ENCODE data around the gene SWT1. TPM values are rescaled to one million over a fixed set of nuclear protein-coding genes. Genes with fewer than 3 reads are reported as not detected.

SWT1 gene
- total RNA-seq, 1 experiment from 2014 or later, result 2.1 TPM

GRCh38 chr1:185137896-185138545 is 18.9 kb upstream of the SWT1 start:
- BruUV-seq (replicated peaks), result no TSS peak
- intact Hi-C loops (cut with micrococcal nuclease; ENCODE audit: unreplicated experiment) (no loop called here), in situ Hi-C loops (cut with HindIII; ENCODE audit: low pct_unique_long_range_greater_than_20kb, low sequenced_read_pairs) (no loop called here)
- ChIA-PET POLR2A (no interaction called here), CTCF (interaction anchor here (0.6 kb wide), 1 partner anchor 32 kb away, joined by 3 read pairs; no protein-coding TSS in a partner anchor)
- Histone ChIP-seq H3K9me3 (ENCODE audit: control insufficient read depth, insufficient read depth, low read depth, low read length) (no peaks in the 10 kb centered on the region), H3K27ac (ENCODE audit: low read length) (no peak overlapping the region), H3K36me3 (ENCODE audit: control insufficient read depth, insufficient read depth, low read length) (peaks cover 6% of the 10 kb centered on the region), H3K4me1 (ENCODE audit: control insufficient read depth, insufficient read depth, low read length) (no peaks in the 10 kb centered on the region), H3K27me3 (ENCODE audit: control insufficient read depth, insufficient read depth, low read length) (no peaks in the 10 kb centered on the region), H3K4me3 (ENCODE audit: low read depth in 2 of 2, low read length in 2 of 2) (no peak overlapping the region)
- DNase-seq (ENCODE audit: low read depth, low spot score), result no peak
- TF ChIP-seq POLR2AphosphoS5 (IDR thresholded peaks at IDR 0.05; ENCODE audit: low read depth, low read length), result no peak
- TF ChIP-seq TCF7L2 (IDR thresholded peaks at IDR 0.05; ENCODE audit: low read depth, low read length), result no peak
- no peak for TF ChIP-seq REST (IDR thresholded peaks at IDR 0.05; ENCODE audit: insufficient read depth in 1 of 2, low read depth in 2 of 2, low read length in 1 of 2)
- no peak for TF ChIP-seq CTCF (IDR thresholded peaks at IDR 0.05)
- no peak for TF ChIP-seq SIN3A (IDR thresholded peaks at IDR 0.05; ENCODE audit: borderline replicate concordance, insufficient read depth, low read depth, low read length)
- no peak for ATAC-seq

- no peak for TF ChIP-seq POLR2AphosphoS5 (IDR thresholded peaks at IDR 0.05; ENCODE audit: low read depth, low read length)
- TF ChIP-seq CTCF (IDR thresholded peaks at IDR 0.05), result no peak
- TF ChIP-seq TCF7L2 (IDR thresholded peaks at IDR 0.05; ENCODE audit: low read depth, low read length), result no peak
- TF ChIP-seq SIN3A (IDR thresholded peaks at IDR 0.05; ENCODE audit: borderline replicate concordance, insufficient read depth, low read depth, low read length), result no peak
- no peak for TF ChIP-seq REST (IDR thresholded peaks at IDR 0.05; ENCODE audit: insufficient read depth in 1 of 2, low read depth in 2 of 2, low read length in 1 of 2)
- CTCF ChIA-PET, result no interaction called here
- Histone ChIP-seq H3K36me3 (ENCODE audit: control insufficient read depth, insufficient read depth, low read length) (peaks cover 11% of the 10 kb centered on the region), H3K27me3 (ENCODE audit: control insufficient read depth, insufficient read depth, low read length) (no peaks in the 10 kb centered on the region), H3K4me3 (ENCODE audit: low read depth in 2 of 2, low read length in 2 of 2) (no peak overlapping the region), H3K4me1 (ENCODE audit: control insufficient read depth, insufficient read depth, low read length) (no peaks in the 10 kb centered on the region), H3K9me3 (ENCODE audit: control insufficient read depth, insufficient read depth, low read depth, low read length) (no peaks in the 10 kb centered on the region), H3K27ac (ENCODE audit: low read length) (no peak overlapping the region)
- intact Hi-C loops (cut with micrococcal nuclease; ENCODE audit: unreplicated experiment) (no loop called here), in situ Hi-C loops (cut with HindIII; ENCODE audit: low pct_unique_long_range_greater_than_20kb, low sequenced_read_pairs) (no loop called here)
- no TSS peak for BruUV-seq (replicated peaks)
- ATAC-seq, result no peak
- POLR2A ChIA-PET, result no interaction called here
- no peak for DNase-seq (ENCODE audit: low read depth, low spot score)
Measured at GRCh38 chr1:185139246-185139645, 17.7 kb upstream of the SWT1 start.

Data from Panc1 (cell line).